Measurements from ENCODE around the gene NOP56. TPM values are rescaled to one million over a fixed set of nuclear protein-coding genes. Genes with fewer than 3 reads are reported as not detected.

The NOP56 gene
- total RNA-seq, 1 donor = 127 TPM

- DNase-seq (ENCODE audit: low read depth) = no peak
- H3K4me3 ChIP-seq (ENCODE audit: low read depth, low read length) = no peak overlapping the region
- no peak for TF ChIP-seq CTCF (IDR thresholded peaks at IDR 0.05; ENCODE audit: insufficient read depth, low read depth, low read length)
Observed at GRCh38 chr20:2699775-2700413, 47.5 kb downstream of the NOP56 start.

GRCh38 chr20:2700913-2701620 is 48.6 kb downstream of the NOP56 start:
- H3K4me3 ChIP-seq (ENCODE audit: low read depth, low read length) = no peak overlapping the region
- TF ChIP-seq CTCF (IDR thresholded peaks at IDR 0.05; ENCODE audit: insufficient read depth, low read depth, low read length) = no peak
- no peak for DNase-seq (ENCODE audit: low read depth)

- no peak for DNase-seq (ENCODE audit: low read depth)
- no peak for TF ChIP-seq CTCF (IDR thresholded peaks at IDR 0.05; ENCODE audit: insufficient read depth, low read depth, low read length)
- no peak overlapping the region for H3K4me3 ChIP-seq (ENCODE audit: low read depth, low read length)
Observed at GRCh38 chr20:2701671-2702081, 49.2 kb downstream of the NOP56 start.

- H3K4me3 ChIP-seq (ENCODE audit: low read depth, low read length) = no peak overlapping the region
- DNase-seq (ENCODE audit: low read depth) = no peak
- no peak for TF ChIP-seq CTCF (IDR thresholded peaks at IDR 0.05; ENCODE audit: insufficient read depth, low read depth, low read length)
Observed at GRCh38 chr20:2703716-2704475, 51.5 kb downstream of the NOP56 start.

- TF ChIP-seq CTCF (IDR thresholded peaks at IDR 0.05; ENCODE audit: insufficient read depth, low read depth, low read length) = no peak
- no peak for DNase-seq (ENCODE audit: low read depth)
- no peak overlapping the region for H3K4me3 ChIP-seq (ENCODE audit: low read depth, low read length)
Observed at GRCh38 chr20:2705931-2706645, 53.7 kb downstream of the NOP56 start.

GRCh38 chr20:2706688-2707352 is 54.4 kb downstream of the NOP56 start:
- no peak overlapping the region for H3K4me3 ChIP-seq (ENCODE audit: low read depth, low read length)
- no peak for DNase-seq (ENCODE audit: low read depth)
- TF ChIP-seq CTCF (IDR thresholded peaks at IDR 0.05; ENCODE audit: insufficient read depth, low read depth, low read length) = no peak
